ENCODE measurements around the gene TBXA2R.
"Not testable (repeated sequence)": the region's sequence is repeated elsewhere in the genome, so short reads cannot be mapped to it uniquely, and the experiment has no call there.

The TBXA2R gene

GRCh38 chr19:3580156-3580934 is 26.3 kb downstream of the TBXA2R start:
- DNase-seq (ENCODE audit: low spot score): peak; percentile 63

GRCh38 chr19:3578390-3578789 is 28.3 kb downstream of the TBXA2R start:
- no peak for DNase-seq (ENCODE audit: low spot score)

GRCh38 chr19:3577723-3578344 is 28.8 kb downstream of the TBXA2R start:
- DNase-seq (ENCODE audit: low spot score): no peak

GRCh38 chr19:3576696-3577443 is 29.8 kb downstream of the TBXA2R start:
- no peak for DNase-seq (ENCODE audit: low spot score)

GRCh38 chr19:3575949-3576673 is 30.6 kb downstream of the TBXA2R start:
- no peak for DNase-seq (ENCODE audit: low spot score)

GRCh38 chr19:3575260-3575741 is 31.4 kb downstream of the TBXA2R start:
- no peak for DNase-seq (ENCODE audit: low spot score)

- DNase-seq (ENCODE audit: low spot score): peak; percentile 75
These were observed 32.6 kb downstream of the TBXA2R start for GRCh38 chr19:3573858-3574637.

- no peak for DNase-seq (ENCODE audit: low spot score)
These were observed 33.4 kb downstream of the TBXA2R start for GRCh38 chr19:3573162-3573857.

- DNase-seq (ENCODE audit: low spot score): no peak
These were observed 33.9 kb downstream of the TBXA2R start, which contains the start of gene HMG20B for GRCh38 chr19:3572855-3573161. TSS of gene HMG20B (plus strand) at chr19:3572944. CDS start at chr19:3573310, 366 bp downstream.

GRCh38 chr19:3572132-3572854 is 34.4 kb downstream of the TBXA2R start:
- peak; percentile 99 for DNase-seq (ENCODE audit: low spot score)

GRCh38 chr19:3570606-3571011 is 36.1 kb downstream of the TBXA2R start:
- DNase-seq (ENCODE audit: low spot score): no peak

GRCh38 chr19:3570042-3570441 is 36.6 kb downstream of the TBXA2R start:
- DNase-seq (ENCODE audit: low spot score): not testable (repeated sequence)

GRCh38 chr19:3565139-3565538 is 41.5 kb downstream of the TBXA2R start:
- no peak for DNase-seq (ENCODE audit: low spot score)

- DNase-seq (ENCODE audit: low spot score): no peak
These were observed 42.8 kb downstream of the TBXA2R start for GRCh38 chr19:3563709-3564524.

- DNase-seq (ENCODE audit: low spot score): peak; percentile 87
These were observed 49.0 kb downstream of the TBXA2R start, which contains the start of gene MFSD12 for GRCh38 chr19:3557461-3558248. TSS of gene MFSD12 (minus strand) at chr19:3557586. CDS start at chr19:3557403, 183 bp downstream.

GRCh38 chr19:3556978-3557460 is 49.7 kb downstream of the TBXA2R start:
- DNase-seq (ENCODE audit: low spot score): no peak

GRCh38 chr19:3556423-3556977 is 50.2 kb downstream of the TBXA2R start:
- no peak for DNase-seq (ENCODE audit: low spot score)
